ENCODE measurements around the gene AFF3. TPM values are rescaled to one million over a fixed set of nuclear protein-coding genes. Genes with fewer than 3 reads are reported as not detected.

AFF3 gene
- total and polyA plus RNA-seq, 2 of the 8 experiments (the other 6 are each of a cell fraction or from before 2014, with no cell fraction given), result 0.27 to 3.0 TPM

DNA sequence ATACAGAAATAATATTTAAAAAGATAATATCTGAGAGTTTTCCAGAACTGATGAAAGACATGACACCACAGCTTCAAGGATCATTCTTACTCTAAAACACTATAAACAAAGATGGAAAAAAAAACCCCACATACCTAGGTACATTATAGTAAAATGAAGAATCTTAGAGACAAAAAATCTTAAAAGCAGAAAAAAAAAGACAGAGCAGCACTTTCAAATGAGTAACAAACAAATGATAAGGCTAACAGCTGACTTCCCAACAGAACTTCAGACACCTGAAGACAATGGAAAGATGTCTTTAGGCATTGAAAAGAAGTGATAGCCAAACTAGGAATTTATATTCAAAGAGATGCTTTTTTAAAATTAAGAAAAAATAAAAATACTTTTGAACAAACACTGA is 21.2 kb upstream of the AFF3 start (continued):
- TF ChIP-seq, protein P1, sequence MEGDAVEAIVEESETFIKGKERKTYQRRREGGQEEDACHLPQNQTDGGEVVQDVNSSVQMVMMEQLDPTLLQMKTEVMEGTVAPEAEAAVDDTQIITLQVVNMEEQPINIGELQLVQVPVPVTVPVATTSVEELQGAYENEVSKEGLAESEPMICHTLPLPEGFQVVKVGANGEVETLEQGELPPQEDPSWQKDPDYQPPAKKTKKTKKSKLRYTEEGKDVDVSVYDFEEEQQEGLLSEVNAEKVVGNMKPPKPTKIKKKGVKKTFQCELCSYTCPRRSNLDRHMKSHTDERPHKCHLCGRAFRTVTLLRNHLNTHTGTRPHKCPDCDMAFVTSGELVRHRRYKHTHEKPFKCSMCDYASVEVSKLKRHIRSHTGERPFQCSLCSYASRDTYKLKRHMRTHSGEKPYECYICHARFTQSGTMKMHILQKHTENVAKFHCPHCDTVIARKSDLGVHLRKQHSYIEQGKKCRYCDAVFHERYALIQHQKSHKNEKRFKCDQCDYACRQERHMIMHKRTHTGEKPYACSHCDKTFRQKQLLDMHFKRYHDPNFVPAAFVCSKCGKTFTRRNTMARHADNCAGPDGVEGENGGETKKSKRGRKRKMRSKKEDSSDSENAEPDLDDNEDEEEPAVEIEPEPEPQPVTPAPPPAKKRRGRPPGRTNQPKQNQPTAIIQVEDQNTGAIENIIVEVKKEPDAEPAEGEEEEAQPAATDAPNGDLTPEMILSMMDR (IDR thresholded peaks at IDR 0.05; ENCODE audit: control extremely low read depth in 1 of 3, insufficient read depth in 1 of 3, low read depth in 1 of 3, low read length in 3 of 3), result no peak
- TF ChIP-seq CBX5 (IDR thresholded peaks at IDR 0.05; ENCODE audit: low read depth, low read length) (no peak), BRCA1 (IDR thresholded peaks at IDR 0.05; ENCODE audit: low read depth, low read length) (no peak), CEBPB (IDR thresholded peaks at IDR 0.05; ENCODE audit: low read depth, low read length) (no peak), FOSL1 (IDR thresholded peaks at IDR 0.05; ENCODE audit: insufficient read depth, low read depth, low read length) (no peak)
- TF ChIP-seq, protein P2, sequence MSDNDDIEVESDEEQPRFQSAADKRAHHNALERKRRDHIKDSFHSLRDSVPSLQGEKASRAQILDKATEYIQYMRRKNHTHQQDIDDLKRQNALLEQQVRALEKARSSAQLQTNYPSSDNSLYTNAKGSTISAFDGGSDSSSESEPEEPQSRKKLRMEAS (IDR thresholded peaks at IDR 0.05), result no peak
